DOHH2 (cell line): ENCODE measurements around the gene CTAG1B.

ENCODE experiments used
- H3F3A ChIP-seq: fragments of 200-600 bp; sonication (generic), shearing (Covaris generic); 2 replicates; pipeline ENCODE4 v1.6.0; 2016; ENCODE audit warnings: antibody characterized with exemption, mild to moderate bottlenecking; ENCODE audit not compliant: control insufficient read depth, insufficient read depth
- H3K27ac ChIP-seq: fragments of 200-600 bp; sonication (generic); 2 replicates; pipeline ENCODE4 v1.5.1; 2014; ENCODE audit warnings: low read depth, mild to moderate bottlenecking, low read length, moderate library complexity
- H3K27me3 ChIP-seq: fragments of 200-600 bp; sonication (generic); 2 replicates; pipeline ENCODE4 v1.6.1; 2014; ENCODE audit warnings: mild to moderate bottlenecking, low read length, mixed read lengths; ENCODE audit not compliant: control insufficient read depth
- H3K36me3 ChIP-seq: fragments of 200-600 bp; sonication (generic); 2 replicates; pipeline ENCODE4 v1.6.1; 2014; ENCODE audit warnings: mild to moderate bottlenecking, low read length, moderate library complexity, mixed read lengths; ENCODE audit not compliant: control insufficient read depth
- H3K4me1 ChIP-seq: fragments of 200-600 bp; sonication (generic); 2 replicates; pipeline ENCODE4 v1.6.1; 2014; ENCODE audit warnings: mild to moderate bottlenecking, low read length, mixed read lengths; ENCODE audit not compliant: control insufficient read depth
- H3K4me2 ChIP-seq: fragments of 200-600 bp; sonication (generic); 2 replicates; pipeline ENCODE4 v1.6.0; 2014; ENCODE audit warnings: mild to moderate bottlenecking, low read length, moderate library complexity
- H3K4me3 ChIP-seq: fragments of 200-600 bp; sonication (generic); 2 replicates; pipeline ENCODE4 v1.5.1; 2014; ENCODE audit warnings: mild to moderate bottlenecking, low read length, mixed read lengths
- H3K79me2 ChIP-seq: fragments of 200-600 bp; sonication (generic); 2 replicates; pipeline ENCODE4 v1.6.1; 2014; ENCODE audit warnings: mild to moderate bottlenecking, low read length, mixed read lengths; ENCODE audit not compliant: control insufficient read depth
- H3K9me2 ChIP-seq: fragments of 200-600 bp; sonication (generic); replicated peaks from 2 replicates; pipeline ENCODE4 v1.6.1; 2014; ENCODE audit warnings: mild to moderate bottlenecking, low read length, mixed read lengths; ENCODE audit not compliant: control insufficient read depth
- H3K9me3 ChIP-seq: fragments of 200-600 bp; sonication (generic); 2 replicates; pipeline ENCODE4 v1.6.1; 2014; ENCODE audit warnings: antibody characterized with exemption, low read length, mixed read lengths; ENCODE audit not compliant: control insufficient read depth, insufficient read depth
- H4K20me1 ChIP-seq: fragments of 200-600 bp; sonication (generic); 2 replicates; pipeline ENCODE4 v1.6.0; 2014; ENCODE audit warnings: low read depth, mild to moderate bottlenecking, antibody characterized with exemption, low read length, moderate library complexity; ENCODE audit not compliant: control insufficient read depth, insufficient read depth
- EZH2phosphoT487 ChIP-seq: fragments of 200-600 bp; sonication (generic); IDR thresholded peaks from 2 replicates; pipeline ENCODE4 v1.6.1; 2017; ENCODE audit warnings: borderline replicate concordance, mild to moderate bottlenecking, antibody characterized with exemption, low read length, moderate library complexity, mixed read lengths
- TF ChIP-seq, protein P1 (sequence below): fragments of 200-600 bp; sonication (generic); IDR thresholded peaks from one replicate; pipeline ENCODE4 v1.5.1; 2014; ENCODE audit warnings: antibody characterized with exemption, mild to moderate bottlenecking, low read depth, low read length; ENCODE audit not compliant: poor library complexity, severe bottlenecking

The CTAG1B gene

DNA sequence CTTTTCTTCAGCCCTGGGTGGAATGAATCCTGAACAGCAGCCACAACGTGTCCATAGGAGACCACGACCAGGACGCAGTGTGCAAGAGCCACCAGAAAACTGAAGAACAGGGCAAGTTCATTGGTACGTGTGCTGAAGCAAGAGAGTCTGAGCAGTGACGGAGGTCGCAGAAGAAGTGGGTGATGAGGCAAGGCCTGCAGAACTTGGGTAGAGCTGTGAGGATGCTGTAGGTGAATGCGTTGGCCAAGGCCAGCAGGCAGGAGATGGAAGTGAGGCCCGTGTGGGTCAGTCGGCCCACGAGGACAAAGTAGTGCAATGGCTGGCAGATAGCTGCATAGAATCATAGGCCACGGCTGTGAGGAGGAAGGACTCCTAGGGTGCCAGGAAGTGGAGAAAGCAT is 39.9 kb upstream of the CTAG1B start:
- H3K27me3 ChIP-seq, result no peaks in the 10 kb centered on the region
- no peaks in the 10 kb centered on the region for H4K20me1 ChIP-seq
- no peaks in the 10 kb centered on the region for H3F3A ChIP-seq
- TF ChIP-seq, protein P1, sequence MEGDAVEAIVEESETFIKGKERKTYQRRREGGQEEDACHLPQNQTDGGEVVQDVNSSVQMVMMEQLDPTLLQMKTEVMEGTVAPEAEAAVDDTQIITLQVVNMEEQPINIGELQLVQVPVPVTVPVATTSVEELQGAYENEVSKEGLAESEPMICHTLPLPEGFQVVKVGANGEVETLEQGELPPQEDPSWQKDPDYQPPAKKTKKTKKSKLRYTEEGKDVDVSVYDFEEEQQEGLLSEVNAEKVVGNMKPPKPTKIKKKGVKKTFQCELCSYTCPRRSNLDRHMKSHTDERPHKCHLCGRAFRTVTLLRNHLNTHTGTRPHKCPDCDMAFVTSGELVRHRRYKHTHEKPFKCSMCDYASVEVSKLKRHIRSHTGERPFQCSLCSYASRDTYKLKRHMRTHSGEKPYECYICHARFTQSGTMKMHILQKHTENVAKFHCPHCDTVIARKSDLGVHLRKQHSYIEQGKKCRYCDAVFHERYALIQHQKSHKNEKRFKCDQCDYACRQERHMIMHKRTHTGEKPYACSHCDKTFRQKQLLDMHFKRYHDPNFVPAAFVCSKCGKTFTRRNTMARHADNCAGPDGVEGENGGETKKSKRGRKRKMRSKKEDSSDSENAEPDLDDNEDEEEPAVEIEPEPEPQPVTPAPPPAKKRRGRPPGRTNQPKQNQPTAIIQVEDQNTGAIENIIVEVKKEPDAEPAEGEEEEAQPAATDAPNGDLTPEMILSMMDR, result no peak
- no peak for TF ChIP-seq EZH2phosphoT487
- H3K36me3 ChIP-seq, result no peaks in the 10 kb centered on the region
- H3K4me2 ChIP-seq, result no peak overlapping the region
- no peak overlapping the region for H3K27ac ChIP-seq
- no peak overlapping the region for H3K4me3 ChIP-seq
- H3K9me2 ChIP-seq, result no peaks in the 10 kb centered on the region
- H3K4me1 ChIP-seq, result no peaks in the 10 kb centered on the region
- H3K9me3 ChIP-seq, result no peaks in the 10 kb centered on the region
- H3K79me2 ChIP-seq, result no peaks in the 10 kb centered on the region

DNA sequence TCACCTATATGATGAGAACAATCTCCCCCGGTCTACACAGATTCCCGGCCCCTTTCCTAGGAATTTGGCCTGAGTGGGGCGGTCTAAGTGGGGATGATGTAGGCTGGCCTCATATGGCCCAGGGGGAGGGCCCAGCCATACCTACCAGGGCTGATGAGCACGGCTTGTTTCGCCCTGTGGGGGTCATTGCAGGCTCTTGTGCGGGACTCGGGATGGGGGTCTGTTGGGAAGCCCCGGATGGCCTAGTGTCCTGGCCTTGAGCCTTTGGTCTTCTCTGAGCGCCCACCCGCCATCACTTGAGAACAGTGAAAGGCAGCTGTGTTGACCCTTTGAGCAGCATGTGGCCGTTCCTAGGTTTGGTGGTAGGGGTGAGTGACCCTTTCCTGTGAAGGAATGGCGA is 39.1 kb upstream of the CTAG1B start:
- no peaks in the 10 kb centered on the region for H3K9me2 ChIP-seq
- no peak for TF ChIP-seq EZH2phosphoT487
- TF ChIP-seq, protein P1, result no peak
- H3F3A ChIP-seq, result no peaks in the 10 kb centered on the region
- no peaks in the 10 kb centered on the region for H3K27me3 ChIP-seq
- H3K9me3 ChIP-seq, result no peaks in the 10 kb centered on the region
- H3K79me2 ChIP-seq, result no peaks in the 10 kb centered on the region
- no peak overlapping the region for H3K4me3 ChIP-seq
- H4K20me1 ChIP-seq, result no peaks in the 10 kb centered on the region
- H3K4me2 ChIP-seq, result no peak overlapping the region
- H3K4me1 ChIP-seq, result no peaks in the 10 kb centered on the region
- H3K36me3 ChIP-seq, result no peaks in the 10 kb centered on the region
- no peak overlapping the region for H3K27ac ChIP-seq

DNA sequence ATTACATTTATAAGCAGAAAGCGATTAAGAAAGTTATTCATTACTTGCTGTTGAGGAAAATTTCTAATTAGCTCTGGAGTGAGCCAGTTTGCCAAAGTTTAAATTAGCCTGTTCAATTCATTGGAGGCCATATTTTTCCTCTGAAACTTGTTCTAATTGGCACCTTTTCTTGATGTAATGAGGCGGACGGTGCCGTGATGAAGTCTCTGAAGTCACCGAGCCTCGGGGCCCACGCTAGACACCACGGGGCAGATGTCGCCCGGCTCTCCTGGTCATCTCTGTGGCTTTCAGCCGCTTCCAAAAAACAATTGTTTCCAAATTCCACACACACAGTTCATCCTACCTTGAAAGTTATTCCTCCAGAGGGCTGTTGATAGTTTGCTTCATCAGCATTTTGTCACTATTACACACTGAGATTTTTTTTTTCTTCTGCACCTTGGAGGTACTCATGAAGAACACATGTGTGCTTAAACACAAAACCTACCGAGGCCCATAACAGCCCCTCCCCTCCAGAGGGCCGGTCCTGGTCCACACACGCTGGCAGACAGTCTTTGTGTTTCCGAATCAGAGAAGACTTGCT is 38.2 kb upstream of the CTAG1B start:
- Histone ChIP-seq H3K27me3 (no peaks in the 10 kb centered on the region), H3K9me3 (no peaks in the 10 kb centered on the region), H3K4me1 (no peaks in the 10 kb centered on the region), H3K9me2 (no peaks in the 10 kb centered on the region), H3K27ac (no peak overlapping the region), H3F3A (no peaks in the 10 kb centered on the region), H3K4me2 (no peak overlapping the region), H3K36me3 (no peaks in the 10 kb centered on the region), H4K20me1 (no peaks in the 10 kb centered on the region), H3K4me3 (no peak overlapping the region), H3K79me2 (no peaks in the 10 kb centered on the region)
- TF ChIP-seq EZH2phosphoT487, result no peak
- TF ChIP-seq, protein P1, result no peak

DNA sequence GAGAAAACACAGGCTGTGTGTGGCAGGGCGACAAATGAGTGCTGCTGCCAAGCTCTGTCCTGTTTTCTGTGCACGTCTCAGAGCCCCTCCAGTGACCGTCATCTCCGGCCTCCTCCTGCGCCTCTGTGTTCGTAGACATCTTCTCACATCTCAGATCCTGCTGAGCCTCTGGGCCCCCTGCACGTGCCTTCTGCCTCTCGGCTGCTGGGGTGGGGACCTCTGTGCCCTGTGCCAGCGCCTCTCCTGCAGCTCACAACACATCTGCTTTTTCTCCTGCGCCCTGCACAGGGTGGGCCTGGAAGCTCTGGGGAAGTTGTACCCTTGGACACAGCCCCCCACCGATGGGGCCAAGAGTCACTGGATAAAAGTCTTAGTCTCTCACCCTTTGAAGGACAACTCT is 36.7 kb upstream of the CTAG1B start:
- no peaks in the 10 kb centered on the region for H3F3A ChIP-seq
- no peak overlapping the region for H3K4me3 ChIP-seq
- H3K9me2 ChIP-seq, result no peaks in the 10 kb centered on the region
- H3K9me3 ChIP-seq, result no peaks in the 10 kb centered on the region
- no peaks in the 10 kb centered on the region for H3K4me1 ChIP-seq
- no peak overlapping the region for H3K4me2 ChIP-seq
- H3K79me2 ChIP-seq, result no peaks in the 10 kb centered on the region
- no peaks in the 10 kb centered on the region for H4K20me1 ChIP-seq
- H3K27ac ChIP-seq, result no peak overlapping the region
- no peaks in the 10 kb centered on the region for H3K27me3 ChIP-seq
- TF ChIP-seq, protein P1, result no peak
- TF ChIP-seq EZH2phosphoT487, result no peak
- no peaks in the 10 kb centered on the region for H3K36me3 ChIP-seq
